Neural cell (in vitro differentiated cells): ENCODE results near the gene RFTN1. TPM values are rescaled to one million over a fixed set of nuclear protein-coding genes. Genes with fewer than 3 reads are reported as not detected.

ENCODE experiments used
- H2AFZ ChIP-seq: fragments of 200-600, 300-800 bp; sonication (generic), shearing (Covaris generic); 2 replicates; pipeline ENCODE4 v1.6.0; 2014; ENCODE audit warnings: low read depth, mild to moderate bottlenecking, antibody characterized with exemption, low read length, moderate library complexity
- H3F3A ChIP-seq: fragments of 200-600 bp; shearing (Covaris generic); 2 replicates; pipeline ENCODE4 v1.6.1; 2016; ENCODE audit warnings: mild to moderate bottlenecking, moderate library complexity, mixed read lengths, antibody characterized with exemption, low read length; ENCODE audit not compliant: insufficient read depth, poor library complexity, severe bottlenecking
- H3K27ac ChIP-seq: fragments of 200-600, 300-800 bp; sonication (generic), shearing (Covaris generic); 2 replicates; pipeline ENCODE4 v1.5.1; 2014; ENCODE audit warnings: mild to moderate bottlenecking, low read length, moderate library complexity
- H3K27me3 ChIP-seq: fragments of 300-800, 200-600 bp; sonication (generic), shearing (Covaris generic); 2 replicates; pipeline ENCODE4 v1.6.0; 2014; ENCODE audit warnings: mild to moderate bottlenecking, low read depth, low read length, moderate library complexity; ENCODE audit not compliant: insufficient read depth
- H3K36me3 ChIP-seq: fragments of 300-800, 200-600 bp; sonication (generic), shearing (Covaris generic); 2 replicates; pipeline ENCODE4 v1.5.1; 2014; ENCODE audit warnings: mild to moderate bottlenecking, antibody characterized with exemption, low read length, moderate library complexity; ENCODE audit not compliant: insufficient read depth
- H3K4me2 ChIP-seq: fragments of 300-800, 200-600 bp; sonication (generic), shearing (Covaris generic); 2 replicates; pipeline ENCODE4 v1.6.0; 2014; ENCODE audit warnings: mild to moderate bottlenecking, low read length
- H3K4me3 ChIP-seq: fragments of 300-800, 200-600 bp; sonication (generic), shearing (Covaris generic); 2 replicates; pipeline ENCODE4 v1.5.1; 2014; ENCODE audit warnings: mild to moderate bottlenecking, low read length, moderate library complexity
- H3K79me2 ChIP-seq: fragments of 200-600 bp; shearing (Covaris generic); replicated peaks from 2 replicates; pipeline ENCODE4 v1.6.0; 2014; ENCODE audit warnings: mild to moderate bottlenecking, low read length, moderate library complexity; ENCODE audit not compliant: insufficient read depth
- H3K9ac ChIP-seq: fragments of 300-800, 200-600 bp; sonication (generic), shearing (Covaris generic); 2 replicates; pipeline ENCODE4 v1.6.1; 2016; ENCODE audit warnings: mild to moderate bottlenecking, low read length, mixed read lengths
- H3K9me2 ChIP-seq: fragments of 200-600 bp; shearing (Covaris generic); 2 replicates; pipeline ENCODE4 v1.6.1; 2016; ENCODE audit warnings: mild to moderate bottlenecking, low read length, mixed read lengths; ENCODE audit not compliant: insufficient read depth
- H3K9me3 ChIP-seq: fragments of 200-600, 300-800 bp; sonication (generic), shearing (Covaris generic); 2 replicates; pipeline ENCODE4 v1.6.1; 2016; ENCODE audit warnings: mild to moderate bottlenecking, mixed run types, low read length, moderate library complexity, mixed read lengths
- H4K20me1 ChIP-seq: fragments of 200-600 bp; shearing (Covaris generic); 2 replicates; pipeline ENCODE4 v1.6.1; 2016; ENCODE audit warnings: mild to moderate bottlenecking, mixed run types; ENCODE audit not compliant: insufficient read depth
- EP300 ChIP-seq: fragments of 450-650 bp; conservative IDR thresholded peaks from 2 replicates; pipeline ENCODE4 v1.6.1; 2014; ENCODE audit warnings: antibody characterized with exemption, mild to moderate bottlenecking, moderate library complexity; ENCODE audit not compliant: poor library complexity, severe bottlenecking
- EZH2 ChIP-seq: fragments of 200-600, 300-800 bp; shearing (Covaris generic), sonication (generic); IDR thresholded peaks from 2 replicates; pipeline ENCODE4 v1.6.1; 2014; ENCODE audit warnings: antibody characterized with exemption, low read length, borderline replicate concordance, mild to moderate bottlenecking; ENCODE audit not compliant: insufficient read depth, poor library complexity, severe bottlenecking
- MXI1 ChIP-seq: fragments of 450-650 bp; conservative IDR thresholded peaks from 2 replicates; pipeline ENCODE4 v1.6.1; 2014; ENCODE audit warnings: antibody characterized with exemption, mild to moderate bottlenecking; ENCODE audit not compliant: poor library complexity, severe bottlenecking
- POLR2AphosphoS5 ChIP-seq: IDR thresholded peaks from 2 replicates; pipeline ENCODE4 v1.6.1; 2012
- RAD21 ChIP-seq: fragments of 450-650 bp; conservative IDR thresholded peaks from 2 replicates; pipeline ENCODE4 v1.6.1; 2014; ENCODE audit warnings: antibody characterized with exemption, mild to moderate bottlenecking, moderate library complexity
- SMC3 ChIP-seq: fragments of 450-650 bp; conservative IDR thresholded peaks from 2 replicates; pipeline ENCODE4 v1.6.1; 2014; ENCODE audit warnings: antibody characterized with exemption, mild to moderate bottlenecking, moderate library complexity; ENCODE audit not compliant: poor library complexity
- TAF1 ChIP-seq: IDR thresholded peaks from 2 replicates; pipeline ENCODE4 v1.6.1; 2012; ENCODE audit warnings: low read depth
- polyA plus RNA-seq: library from polyadenylated mRNA; depleted of rRNA; stranded (reverse); fragments of >200 nt; gene quantifications from 2 replicates; pipeline ENCODE4 v1.2.3, GENCODE V29; 2014
- TF ChIP-seq, protein P1 (sequence below): IDR thresholded peaks from 2 replicates; pipeline ENCODE4 v1.6.1; 2012; ENCODE audit warnings: borderline replicate concordance
- TF ChIP-seq, protein P2 (sequence below): fragments of 450-650 bp; IDR thresholded peaks from 2 replicates; pipeline ENCODE4 v1.5.1; 2014; ENCODE audit warnings: antibody characterized with exemption, mild to moderate bottlenecking, moderate library complexity; ENCODE audit not compliant: poor library complexity, severe bottlenecking

Gene RFTN1
- polyA plus RNA-seq, 1 donor from 2014 or later = 36.8 TPM

GRCh38 chr3:16374935-16375245 is 138.6 kb downstream of the RFTN1 start:
- H3K36me3 ChIP-seq = no peaks in the 10 kb centered on the region
- H4K20me1 ChIP-seq = no peaks in the 10 kb centered on the region
- TF ChIP-seq SMC3 (no peak), EP300 (no peak), RAD21 (no peak), EZH2 (no peak), TAF1 (no peak), MXI1 (no peak), POLR2AphosphoS5 (no peak)
- TF ChIP-seq, protein P1, sequence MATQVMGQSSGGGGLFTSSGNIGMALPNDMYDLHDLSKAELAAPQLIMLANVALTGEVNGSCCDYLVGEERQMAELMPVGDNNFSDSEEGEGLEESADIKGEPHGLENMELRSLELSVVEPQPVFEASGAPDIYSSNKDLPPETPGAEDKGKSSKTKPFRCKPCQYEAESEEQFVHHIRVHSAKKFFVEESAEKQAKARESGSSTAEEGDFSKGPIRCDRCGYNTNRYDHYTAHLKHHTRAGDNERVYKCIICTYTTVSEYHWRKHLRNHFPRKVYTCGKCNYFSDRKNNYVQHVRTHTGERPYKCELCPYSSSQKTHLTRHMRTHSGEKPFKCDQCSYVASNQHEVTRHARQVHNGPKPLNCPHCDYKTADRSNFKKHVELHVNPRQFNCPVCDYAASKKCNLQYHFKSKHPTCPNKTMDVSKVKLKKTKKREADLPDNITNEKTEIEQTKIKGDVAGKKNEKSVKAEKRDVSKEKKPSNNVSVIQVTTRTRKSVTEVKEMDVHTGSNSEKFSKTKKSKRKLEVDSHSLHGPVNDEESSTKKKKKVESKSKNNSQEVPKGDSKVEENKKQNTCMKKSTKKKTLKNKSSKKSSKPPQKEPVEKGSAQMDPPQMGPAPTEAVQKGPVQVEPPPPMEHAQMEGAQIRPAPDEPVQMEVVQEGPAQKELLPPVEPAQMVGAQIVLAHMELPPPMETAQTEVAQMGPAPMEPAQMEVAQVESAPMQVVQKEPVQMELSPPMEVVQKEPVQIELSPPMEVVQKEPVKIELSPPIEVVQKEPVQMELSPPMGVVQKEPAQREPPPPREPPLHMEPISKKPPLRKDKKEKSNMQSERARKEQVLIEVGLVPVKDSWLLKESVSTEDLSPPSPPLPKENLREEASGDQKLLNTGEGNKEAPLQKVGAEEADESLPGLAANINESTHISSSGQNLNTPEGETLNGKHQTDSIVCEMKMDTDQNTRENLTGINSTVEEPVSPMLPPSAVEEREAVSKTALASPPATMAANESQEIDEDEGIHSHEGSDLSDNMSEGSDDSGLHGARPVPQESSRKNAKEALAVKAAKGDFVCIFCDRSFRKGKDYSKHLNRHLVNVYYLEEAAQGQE = no peak
- TF ChIP-seq, protein P2, sequence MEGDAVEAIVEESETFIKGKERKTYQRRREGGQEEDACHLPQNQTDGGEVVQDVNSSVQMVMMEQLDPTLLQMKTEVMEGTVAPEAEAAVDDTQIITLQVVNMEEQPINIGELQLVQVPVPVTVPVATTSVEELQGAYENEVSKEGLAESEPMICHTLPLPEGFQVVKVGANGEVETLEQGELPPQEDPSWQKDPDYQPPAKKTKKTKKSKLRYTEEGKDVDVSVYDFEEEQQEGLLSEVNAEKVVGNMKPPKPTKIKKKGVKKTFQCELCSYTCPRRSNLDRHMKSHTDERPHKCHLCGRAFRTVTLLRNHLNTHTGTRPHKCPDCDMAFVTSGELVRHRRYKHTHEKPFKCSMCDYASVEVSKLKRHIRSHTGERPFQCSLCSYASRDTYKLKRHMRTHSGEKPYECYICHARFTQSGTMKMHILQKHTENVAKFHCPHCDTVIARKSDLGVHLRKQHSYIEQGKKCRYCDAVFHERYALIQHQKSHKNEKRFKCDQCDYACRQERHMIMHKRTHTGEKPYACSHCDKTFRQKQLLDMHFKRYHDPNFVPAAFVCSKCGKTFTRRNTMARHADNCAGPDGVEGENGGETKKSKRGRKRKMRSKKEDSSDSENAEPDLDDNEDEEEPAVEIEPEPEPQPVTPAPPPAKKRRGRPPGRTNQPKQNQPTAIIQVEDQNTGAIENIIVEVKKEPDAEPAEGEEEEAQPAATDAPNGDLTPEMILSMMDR = no peak
- no peaks in the 10 kb centered on the region for H3F3A ChIP-seq
- H3K79me2 ChIP-seq = no peaks in the 10 kb centered on the region
- H3K27ac ChIP-seq = no peak overlapping the region
- H2AFZ ChIP-seq = no peak overlapping the region
- no peak overlapping the region for H3K9ac ChIP-seq
- H3K27me3 ChIP-seq = no peaks in the 10 kb centered on the region
- no peak overlapping the region for H3K4me2 ChIP-seq
- no peaks in the 10 kb centered on the region for H3K9me3 ChIP-seq
- H3K9me2 ChIP-seq = no peaks in the 10 kb centered on the region
- no peak overlapping the region for H3K4me3 ChIP-seq

DNA sequence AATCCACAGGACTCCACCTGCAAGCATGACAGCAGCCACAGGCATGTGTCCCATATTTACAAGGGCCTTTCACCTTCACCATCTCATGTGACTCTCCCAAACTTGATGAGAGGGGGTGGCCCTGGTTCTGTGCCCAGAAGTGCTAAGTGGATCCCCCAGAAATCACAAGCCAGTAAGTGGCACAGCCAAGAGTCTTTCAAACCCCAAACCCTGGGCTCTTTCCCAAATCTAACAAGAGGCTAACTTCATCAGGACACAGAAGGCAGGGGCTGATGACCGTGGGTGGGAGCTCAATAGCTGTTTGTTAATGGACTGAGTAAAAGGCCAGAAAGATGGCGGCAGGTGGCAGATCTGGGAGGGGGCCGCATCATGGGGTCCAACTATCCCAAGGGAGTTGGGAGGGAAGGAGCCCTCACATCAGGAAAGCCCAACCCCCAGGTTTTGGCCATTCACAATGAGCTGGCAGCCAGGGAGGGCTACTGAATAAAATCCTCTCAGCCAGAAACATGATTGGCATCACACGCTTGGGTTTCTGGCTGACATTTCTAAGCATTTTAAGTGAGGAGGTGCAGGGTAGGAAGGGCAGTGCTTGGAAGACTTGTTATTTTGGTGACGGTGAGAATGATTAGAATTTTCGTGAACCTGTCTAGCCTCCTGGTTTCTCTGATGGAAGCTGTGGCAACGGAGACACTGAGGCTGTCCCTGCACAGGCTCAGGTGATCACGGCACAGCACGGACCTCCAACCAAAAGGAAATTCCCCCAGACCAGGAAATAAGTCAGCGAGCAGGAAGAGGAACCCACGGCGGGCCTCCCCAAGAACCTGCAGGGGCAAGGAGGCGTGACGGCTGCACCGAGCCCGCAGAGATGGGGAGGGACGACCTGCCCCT is 139.2 kb downstream of the RFTN1 start:
- Histone ChIP-seq H3K36me3 (no peaks in the 10 kb centered on the region), H3F3A (no peaks in the 10 kb centered on the region), H2AFZ (no peak overlapping the region), H4K20me1 (no peaks in the 10 kb centered on the region), H3K4me3 (no peak overlapping the region), H3K9me2 (no peaks in the 10 kb centered on the region), H3K9ac (no peak overlapping the region), H3K79me2 (no peaks in the 10 kb centered on the region), H3K4me2 (no peak overlapping the region), H3K9me3 (no peaks in the 10 kb centered on the region), H3K27me3 (no peaks in the 10 kb centered on the region), H3K27ac (no peak overlapping the region)
- no peak for TF ChIP-seq SMC3
- no peak for TF ChIP-seq RAD21
- TF ChIP-seq MXI1 = no peak
- TF ChIP-seq EP300 = no peak
- TF ChIP-seq EZH2 = no peak
- TF ChIP-seq, protein P2 = no peak
- TF ChIP-seq POLR2AphosphoS5 = no peak
- TF ChIP-seq, protein P1 = no peak
- no peak for TF ChIP-seq TAF1
